GM12864 (cell line): Measurements from ENCODE around the gene ZDHHC18.

ENCODE experiments used
- DNase-seq: peaks from one replicate; pipeline ENCODE4 v3.0.0-alpha.2; 2011; ENCODE audit warnings: low read depth
- H3K4me3 ChIP-seq: 2 replicates; pipeline ENCODE4 v1.5.1; 2011; ENCODE audit warnings: mild to moderate bottlenecking, low read depth, low read length, control low read depth
- CTCF ChIP-seq: IDR thresholded peaks from 2 replicates; pipeline ENCODE4 v1.5.1; 2011; ENCODE audit warnings: low read depth, mild to moderate bottlenecking, moderate library complexity, low read length, control low read depth, inconsistent platforms; ENCODE audit errors: missing control alignments

ZDHHC18 gene

GRCh38 chr1:26826261-26827105 is at the start of gene ZDHHC18:
ZDHHC18 (plus strand) TSS chr1:26826688; CDS start chr1:26826805, 117 bp downstream.
- DNase-seq: no peak
- TF ChIP-seq CTCF: peak; percentile 50
- H3K4me3 ChIP-seq: peak within 1 kb of the TSS; percentile 50

- DNase-seq: no peak
- TF ChIP-seq CTCF: no peak
- H3K4me3 ChIP-seq: no peak overlapping the region
Measured at GRCh38 chr1:26779098-26779668, 47.3 kb upstream of the ZDHHC18 start.

GRCh38 chr1:26780344-26780957 is 46.0 kb upstream of the ZDHHC18 start:
- TF ChIP-seq CTCF: no peak
- no peak for DNase-seq
- H3K4me3 ChIP-seq: no peak overlapping the region

- no peak for DNase-seq
- H3K4me3 ChIP-seq: no peak overlapping the region
- no peak for TF ChIP-seq CTCF
Measured at GRCh38 chr1:26781206-26781825, 45.2 kb upstream of the ZDHHC18 start.

- no peak for TF ChIP-seq CTCF
- DNase-seq: no peak
- no peak overlapping the region for H3K4me3 ChIP-seq
Measured at GRCh38 chr1:26782521-26783212, 43.8 kb upstream of the ZDHHC18 start.

GRCh38 chr1:26783646-26784022 is 42.9 kb upstream of the ZDHHC18 start:
- no peak overlapping the region for H3K4me3 ChIP-seq
- no peak for TF ChIP-seq CTCF
- DNase-seq: no peak
